Endodermal cell (in vitro differentiated cells): ENCODE data around the gene MFSD1. TPM values are rescaled to one million over a fixed set of nuclear protein-coding genes. Genes with fewer than 3 reads are reported as not detected.

Experiments
- DNase-seq: peaks from one replicate; pipeline ENCODE4 v3.0.0-alpha.2; 2017
- H3K27ac ChIP-seq: 2 replicates; pipeline ENCODE4 v1.5.1; 2013; ENCODE audit warnings: mild to moderate bottlenecking, low read depth, low read length, moderate library complexity
- H3K27me3 ChIP-seq: 2 replicates; pipeline ENCODE4 v1.6.1; 2013; ENCODE audit warnings: mild to moderate bottlenecking, low read length, moderate library complexity; ENCODE audit not compliant: insufficient read depth, control insufficient read depth, poor library complexity, severe bottlenecking
- H3K36me3 ChIP-seq: 2 replicates; pipeline ENCODE4 v1.7.0; 2013; ENCODE audit warnings: mild to moderate bottlenecking, low read length, moderate library complexity; ENCODE audit not compliant: control insufficient read depth, insufficient read depth
- H3K4me1 ChIP-seq: one replicate; pipeline ENCODE4 v1.7.0; 2013; ENCODE audit warnings: low read length; ENCODE audit not compliant: control insufficient read depth, insufficient read depth
- H3K4me3 ChIP-seq: 2 replicates; pipeline ENCODE4 v1.5.1; 2013; ENCODE audit warnings: mild to moderate bottlenecking, low read length, moderate library complexity
- H3K9ac ChIP-seq: 2 replicates; pipeline ENCODE4 v1.6.1; 2013; ENCODE audit warnings: mild to moderate bottlenecking, low read length, moderate library complexity; ENCODE audit not compliant: poor library complexity, severe bottlenecking; ENCODE audit errors: extremely low read depth
- H3K9me3 ChIP-seq: 2 replicates; pipeline ENCODE4 v1.6.1; 2013; ENCODE audit warnings: mild to moderate bottlenecking, low read length, moderate library complexity; ENCODE audit not compliant: control insufficient read depth
- H3K27ac Mint-ChIP-seq: 2 replicates; pipeline ENCODE4 v1.8.0; 2020; ENCODE audit warnings: mixed read lengths
- H3K27me3 Mint-ChIP-seq: 2 replicates; pipeline ENCODE4 v1.8.0; 2021; ENCODE audit warnings: mild to moderate bottlenecking, mixed read lengths; ENCODE audit not compliant: insufficient read depth
- H3K36me3 Mint-ChIP-seq: 2 replicates; pipeline ENCODE4 v1.8.0; 2020; ENCODE audit warnings: low read depth, mixed read lengths
- H3K4me1 Mint-ChIP-seq: 2 replicates; pipeline ENCODE4 v1.8.0; 2020; ENCODE audit warnings: mixed read lengths
- H3K4me3 Mint-ChIP-seq: 2 replicates; pipeline ENCODE4 v1.8.0; 2020; ENCODE audit warnings: mild to moderate bottlenecking, moderate library complexity, mixed read lengths
- H3K9me3 Mint-ChIP-seq: 2 replicates; pipeline ENCODE4 v1.8.0; 2020; ENCODE audit warnings: mild to moderate bottlenecking, mixed read lengths
- WGBS, 2 experiments: methylation state at CpG; one replicate each; pipeline versions ENCODE4 v1.1.5 to v1.1.7; 2013; ENCODE audit warnings: missing lambda C conversion rate in 2 of 2, mixed read lengths in 1 of 2; ENCODE audit not compliant: insufficient coverage in 1 of 2, insufficient read length in 1 of 2; 5-methylcytosine and 5-hydroxymethylcytosine counted together
- total RNA-seq, 2 donors: library from RNA; stranded (reverse); fragmentation: NEBNext Ultra II Directional in 1 of 2; extraction: Animal tissue kit (Norgen Biotek cat#: 25700) in 1 of 2; gene quantifications; 2 replicates in 1 of 2; 3 replicates in 1 of 2; pipeline ENCODE4 v1.2.1, GENCODE V29; 2021
- TF ChIP-seq, protein P1 (sequence below): fragments of 200-600 bp; sonication (generic); conservative IDR thresholded peaks from 2 replicates; pipeline ENCODE4 v1.5.0; 2021; ENCODE audit warnings: antibody characterized with exemption, mild to moderate bottlenecking

The MFSD1 gene
- total RNA-seq, 2 donors from 2014 or later = 11.7 to 13.4 TPM

DNA sequence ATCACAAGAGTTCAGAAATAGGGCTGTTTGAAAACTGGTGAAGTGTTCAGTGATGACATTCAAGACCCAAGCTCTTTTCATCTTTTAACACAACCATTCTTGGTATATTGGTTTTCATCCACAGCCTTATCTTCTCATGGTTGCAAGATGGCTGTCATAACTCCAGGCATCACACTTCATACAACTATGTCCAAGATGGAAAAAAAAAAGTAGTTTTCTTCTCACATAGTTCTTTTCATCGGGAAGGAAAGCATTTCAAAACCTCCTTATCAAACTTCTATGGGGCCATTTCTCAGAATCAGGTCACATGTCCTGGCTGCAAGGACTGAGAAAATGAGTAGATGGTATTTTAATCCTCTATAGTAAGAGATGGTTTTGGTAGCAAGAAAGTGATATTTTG lies 21.1 kb upstream of the MFSD1 start:
- Mint-ChIP-seq H3K36me3 (no peaks in the 10 kb centered on the region), H3K4me1 (no peaks in the 10 kb centered on the region), H3K9me3 (no peaks in the 10 kb centered on the region), H3K4me3 (no peak overlapping the region), H3K27ac (no peak overlapping the region), H3K27me3 (no peaks in the 10 kb centered on the region)
- no peaks in the 10 kb centered on the region for H3K27me3 ChIP-seq
- no peaks in the 10 kb centered on the region for H3K9me3 ChIP-seq
- TF ChIP-seq, protein P1, sequence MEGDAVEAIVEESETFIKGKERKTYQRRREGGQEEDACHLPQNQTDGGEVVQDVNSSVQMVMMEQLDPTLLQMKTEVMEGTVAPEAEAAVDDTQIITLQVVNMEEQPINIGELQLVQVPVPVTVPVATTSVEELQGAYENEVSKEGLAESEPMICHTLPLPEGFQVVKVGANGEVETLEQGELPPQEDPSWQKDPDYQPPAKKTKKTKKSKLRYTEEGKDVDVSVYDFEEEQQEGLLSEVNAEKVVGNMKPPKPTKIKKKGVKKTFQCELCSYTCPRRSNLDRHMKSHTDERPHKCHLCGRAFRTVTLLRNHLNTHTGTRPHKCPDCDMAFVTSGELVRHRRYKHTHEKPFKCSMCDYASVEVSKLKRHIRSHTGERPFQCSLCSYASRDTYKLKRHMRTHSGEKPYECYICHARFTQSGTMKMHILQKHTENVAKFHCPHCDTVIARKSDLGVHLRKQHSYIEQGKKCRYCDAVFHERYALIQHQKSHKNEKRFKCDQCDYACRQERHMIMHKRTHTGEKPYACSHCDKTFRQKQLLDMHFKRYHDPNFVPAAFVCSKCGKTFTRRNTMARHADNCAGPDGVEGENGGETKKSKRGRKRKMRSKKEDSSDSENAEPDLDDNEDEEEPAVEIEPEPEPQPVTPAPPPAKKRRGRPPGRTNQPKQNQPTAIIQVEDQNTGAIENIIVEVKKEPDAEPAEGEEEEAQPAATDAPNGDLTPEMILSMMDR = no peak
- no peaks in the 10 kb centered on the region for H3K36me3 ChIP-seq
- DNase-seq = no peak
- H3K4me3 ChIP-seq = no peak overlapping the region
- H3K4me1 ChIP-seq = no peaks in the 10 kb centered on the region
- H3K9ac ChIP-seq = no peak overlapping the region
- H3K27ac ChIP-seq = no peak overlapping the region
- 89% methylated on average over 1 of the region's 1 CpG; no CpG with 5 or more reads in 1 of the 2 experiments for WGBS, 2 experiments

GRCh38 chr3:158781191-158781590 lies 20.7 kb upstream of the MFSD1 start:
- Histone ChIP-seq H3K36me3 (no peaks in the 10 kb centered on the region), H3K9ac (no peak overlapping the region), H3K9me3 (no peaks in the 10 kb centered on the region), H3K27me3 (no peaks in the 10 kb centered on the region), H3K4me3 (no peak overlapping the region), H3K4me1 (no peaks in the 10 kb centered on the region), H3K27ac (no peak overlapping the region)
- H3K27me3 Mint-ChIP-seq = no peaks in the 10 kb centered on the region
- no peak overlapping the region for H3K4me3 Mint-ChIP-seq
- WGBS, 2 experiments = 84 to 94% methylated on average over 2 of the region's 2 CpGs
- TF ChIP-seq, protein P1 = peak; percentile 40
- no peaks in the 10 kb centered on the region for H3K4me1 Mint-ChIP-seq
- H3K27ac Mint-ChIP-seq = no peak overlapping the region
- H3K9me3 Mint-ChIP-seq = no peaks in the 10 kb centered on the region
- H3K36me3 Mint-ChIP-seq = no peaks in the 10 kb centered on the region
- no peak for DNase-seq

DNA sequence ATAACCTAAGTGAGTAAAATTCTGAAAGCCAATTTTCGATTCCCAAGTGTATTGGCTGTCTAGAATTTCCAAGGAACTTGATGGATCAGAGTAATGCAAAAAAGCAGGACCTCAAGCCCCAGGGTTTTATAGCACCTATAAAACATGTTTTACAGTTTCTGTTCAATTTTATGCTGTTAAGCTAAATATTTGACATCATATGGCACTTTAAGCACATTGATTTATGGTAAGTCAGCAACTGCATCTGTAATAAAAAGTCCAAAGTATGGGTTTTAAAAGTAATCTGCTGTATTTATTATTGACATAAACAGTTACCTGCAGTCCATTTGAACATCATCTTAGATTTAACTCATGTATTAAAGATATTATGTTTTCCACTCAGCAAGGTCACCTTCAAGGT lies 20.0 kb upstream of the MFSD1 start:
- no peaks in the 10 kb centered on the region for H3K9me3 Mint-ChIP-seq
- no peak overlapping the region for H3K4me3 Mint-ChIP-seq
- WGBS, 2 experiments = 75% methylated on average over 1 of the region's 1 CpG; no CpG with 5 or more reads in 1 of the 2 experiments
- H3K4me1 Mint-ChIP-seq = no peaks in the 10 kb centered on the region
- Histone ChIP-seq H3K9me3 (no peaks in the 10 kb centered on the region), H3K9ac (no peak overlapping the region), H3K4me3 (no peak overlapping the region), H3K36me3 (no peaks in the 10 kb centered on the region), H3K4me1 (no peaks in the 10 kb centered on the region), H3K27ac (no peak overlapping the region), H3K27me3 (no peaks in the 10 kb centered on the region)
- TF ChIP-seq, protein P1 = no peak
- H3K27me3 Mint-ChIP-seq = no peaks in the 10 kb centered on the region
- H3K27ac Mint-ChIP-seq = no peak overlapping the region
- no peak for DNase-seq
- H3K36me3 Mint-ChIP-seq = no peaks in the 10 kb centered on the region
